ENCODE results near the gene ANGPTL5.
"Not testable (repeated sequence)": the region's sequence is repeated elsewhere in the genome, so short reads cannot be mapped to it uniquely, and the experiment has no call there.

Gene ANGPTL5

GRCh38 chr11:101916422-101916821 is at the start of gene ANGPTL5:
TSS of gene ANGPTL5 (minus strand) at chr11:101916522. CDS start at chr11:101907909, 8,613 bp downstream.
- DNase-seq (ENCODE audit: low read depth in 2 of 2), result no peak

DNA sequence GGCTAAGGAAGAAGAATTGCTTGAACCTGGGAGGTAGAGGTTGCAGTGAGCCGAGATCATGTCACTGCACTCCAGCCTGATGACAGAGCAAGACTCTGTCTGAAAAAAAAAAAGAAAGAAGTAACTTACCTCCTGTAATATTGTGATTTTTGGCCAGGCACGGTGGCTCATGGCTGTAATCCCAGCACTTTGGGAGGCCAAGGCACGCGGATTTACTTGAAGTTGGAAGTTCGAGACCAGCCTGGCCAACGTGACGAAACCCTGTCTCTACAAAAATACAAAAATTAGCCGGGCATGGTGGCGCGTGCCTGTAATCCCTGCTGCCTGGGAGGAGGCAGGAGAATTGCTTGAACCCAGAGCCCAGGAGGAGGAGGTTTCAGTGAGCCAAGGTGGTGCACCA is 47.9 kb upstream of the ANGPTL5 start:
- DNase-seq (ENCODE audit: low read depth in 2 of 2), result not testable (repeated sequence)

- no peak for DNase-seq (ENCODE audit: low read depth in 2 of 2)
Observed at GRCh38 chr11:101960231-101960630, 43.9 kb upstream of the ANGPTL5 start.

GRCh38 chr11:101955701-101956100 is 39.4 kb upstream of the ANGPTL5 start:
- no peak for DNase-seq (ENCODE audit: low read depth in 2 of 2)

- DNase-seq (ENCODE audit: low read depth in 2 of 2), result no peak
Observed at GRCh38 chr11:101955278-101955677, 39.0 kb upstream of the ANGPTL5 start.

GRCh38 chr11:101949680-101950220 is 33.4 kb upstream of the ANGPTL5 start:
- DNase-seq (ENCODE audit: low read depth in 2 of 2), result no peak

- no peak for DNase-seq (ENCODE audit: low read depth in 2 of 2)
Observed at GRCh38 chr11:101945448-101945847, 29.1 kb upstream of the ANGPTL5 start.

DNA sequence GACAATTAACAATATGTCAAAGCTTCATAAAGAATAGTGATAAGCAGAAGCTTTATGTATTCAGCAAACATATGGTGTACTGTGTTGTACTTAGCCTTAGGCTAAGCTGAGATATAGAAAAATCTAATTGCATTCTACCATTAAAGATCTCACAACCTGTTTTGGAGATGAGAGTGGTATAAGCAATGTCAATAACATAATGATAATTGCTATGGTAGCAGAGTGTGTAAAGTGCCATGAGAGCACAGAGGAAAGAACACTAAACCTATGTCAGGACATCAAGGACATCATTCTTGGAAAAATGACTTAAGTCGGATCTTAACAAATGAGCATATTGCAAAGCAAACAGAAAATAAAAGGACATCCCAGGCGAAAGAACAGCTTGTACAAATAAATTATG is 28.6 kb upstream of the ANGPTL5 start:
- no peak for DNase-seq (ENCODE audit: low read depth in 2 of 2)

DNA sequence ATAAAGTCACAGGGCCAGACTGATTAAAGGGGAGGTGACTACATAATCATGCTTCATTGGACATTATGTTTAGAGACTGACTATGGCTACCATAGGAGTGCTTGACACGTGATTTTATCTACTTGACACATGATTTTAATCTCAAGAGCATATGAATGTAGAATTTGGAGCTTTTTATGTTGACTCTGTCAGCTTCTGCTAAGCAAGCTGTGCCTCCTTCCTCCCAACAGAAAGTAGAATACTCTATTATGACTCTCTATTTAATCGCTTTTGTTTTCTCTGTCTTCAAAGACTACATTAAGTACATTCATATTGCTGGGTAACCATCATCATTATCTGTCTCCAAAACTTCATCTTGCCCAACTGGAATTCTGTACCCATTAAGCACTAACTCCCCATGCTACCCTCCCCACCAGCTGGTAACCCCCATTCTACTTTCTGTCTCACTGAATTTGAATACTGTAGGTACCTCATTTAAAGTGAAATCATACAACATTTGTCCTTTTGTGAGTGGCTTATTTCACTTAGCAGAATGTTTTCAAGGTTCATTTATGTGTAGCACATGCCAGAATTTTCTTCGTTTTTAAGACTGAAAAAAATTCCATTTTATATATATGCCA is 24.7 kb upstream of the ANGPTL5 start:
- no peak for DNase-seq (ENCODE audit: low read depth in 2 of 2)

GRCh38 chr11:101931692-101932091 is 15.4 kb upstream of the ANGPTL5 start:
- no peak for DNase-seq (ENCODE audit: low read depth in 2 of 2)

DNA sequence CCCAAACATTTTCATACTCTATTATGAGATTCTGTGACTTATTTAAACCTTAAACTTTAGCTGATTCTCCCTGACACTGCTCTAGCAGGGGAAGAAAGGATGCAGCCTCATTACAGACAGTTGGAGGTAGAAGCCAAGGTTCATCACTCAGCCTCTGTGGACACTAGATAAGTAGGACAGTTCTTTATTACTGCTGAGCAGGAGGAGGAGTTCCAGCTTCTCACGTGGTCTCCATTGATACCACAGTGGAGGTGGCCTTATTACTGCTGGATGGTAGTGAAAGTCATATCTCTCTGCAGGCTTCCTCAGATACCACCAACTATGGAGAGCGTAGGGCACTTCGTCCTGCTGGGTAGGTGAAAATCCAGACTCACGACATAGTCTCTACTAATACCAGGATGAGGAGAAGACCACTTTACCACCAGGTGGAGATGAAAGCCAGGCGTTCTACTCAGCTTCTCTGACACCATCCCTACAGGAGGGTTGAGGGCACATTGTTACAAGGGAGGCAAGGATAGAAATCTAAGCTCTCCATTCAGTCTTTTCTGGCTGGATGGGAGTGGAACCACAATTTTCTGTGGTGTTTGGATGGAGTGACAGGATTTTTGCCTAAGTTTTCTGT is 13.1 kb upstream of the ANGPTL5 start:
- DNase-seq (ENCODE audit: low read depth in 2 of 2), result no peak

DNA sequence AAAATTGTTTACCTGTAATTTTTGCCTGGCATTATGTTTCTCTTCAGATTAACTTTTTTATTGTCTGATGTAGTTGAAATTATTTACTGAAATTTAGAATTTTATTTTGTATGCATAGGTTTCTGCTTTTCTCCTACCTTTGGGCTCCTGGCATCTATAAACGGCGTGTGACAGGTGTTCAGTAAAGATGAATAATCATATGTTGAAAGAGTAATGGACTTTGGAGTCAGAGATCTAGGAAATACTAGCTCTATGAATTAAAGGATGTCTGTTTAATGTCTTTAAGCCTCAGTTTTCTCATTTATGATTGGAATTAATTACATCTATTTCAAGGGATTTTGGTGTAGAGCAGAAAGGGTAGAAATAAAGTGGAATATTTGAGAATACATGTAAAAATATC is 7.2 kb upstream of the ANGPTL5 start:
- no peak for DNase-seq (ENCODE audit: low read depth in 2 of 2)

DNA sequence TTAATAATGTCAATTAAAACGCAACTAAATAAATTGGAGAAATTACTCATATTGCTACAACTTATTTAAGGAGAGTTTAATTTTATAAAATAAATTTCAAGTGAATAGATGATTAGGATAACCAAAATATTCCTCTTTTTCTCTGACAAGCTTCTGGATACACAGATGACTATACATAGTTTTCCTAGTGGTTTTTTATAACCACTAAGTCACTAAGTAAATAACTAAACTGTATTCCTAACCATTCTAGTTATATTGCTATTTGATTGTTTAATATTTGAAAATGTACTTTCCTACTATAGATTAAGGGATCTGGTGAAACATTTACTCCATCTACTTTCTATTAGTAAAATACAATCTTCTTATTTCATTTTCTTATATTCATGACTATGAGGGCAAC is 4.7 kb upstream of the ANGPTL5 start:
- no peak for DNase-seq (ENCODE audit: low read depth in 2 of 2)

DNA sequence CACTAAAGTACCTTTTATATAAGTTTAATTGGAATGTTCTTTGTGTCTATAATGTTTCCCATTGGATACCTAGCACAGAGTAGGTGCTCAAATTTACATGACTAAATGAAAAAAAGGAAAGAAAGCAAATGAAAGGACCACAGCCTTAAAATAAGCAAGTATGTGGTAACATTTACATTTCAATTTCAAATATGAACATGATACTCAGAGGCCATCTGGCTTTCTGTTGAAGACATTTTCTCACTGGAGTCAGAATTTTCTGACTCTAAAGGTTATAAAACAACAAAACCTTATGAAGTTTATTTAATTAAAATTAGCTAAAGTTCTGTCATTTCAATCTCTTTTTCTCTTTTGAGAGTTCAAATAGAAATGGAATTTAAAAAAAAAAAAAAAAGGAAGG is 904 bp upstream of the ANGPTL5 start:
- no peak for DNase-seq (ENCODE audit: low read depth in 2 of 2)

DNA sequence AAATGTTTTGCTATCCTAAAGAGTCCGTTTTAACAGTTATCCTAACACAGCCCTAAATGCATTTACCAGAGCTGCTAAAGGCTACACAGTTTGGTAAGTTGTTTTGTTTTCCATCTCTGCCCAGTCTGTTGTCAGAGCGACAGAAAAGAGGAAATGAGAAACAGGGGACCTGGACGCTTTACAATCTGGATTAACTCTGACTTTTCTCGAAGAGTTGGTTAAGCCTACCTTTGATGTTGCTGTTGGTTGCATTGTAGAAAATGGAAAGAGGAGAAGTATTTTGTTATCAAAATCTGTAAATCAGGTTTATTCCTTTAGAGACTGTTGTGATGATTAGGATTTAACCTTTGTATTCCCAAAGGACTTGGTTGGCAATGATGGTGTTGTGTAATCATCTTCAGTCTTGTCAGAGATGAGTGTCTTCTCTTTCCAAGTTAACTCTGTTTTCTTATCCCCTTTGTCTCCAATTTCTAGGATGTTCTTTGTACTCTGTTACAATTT is 481 bp downstream of the ANGPTL5 start:
- no peak for DNase-seq (ENCODE audit: low read depth in 2 of 2)

DNA sequence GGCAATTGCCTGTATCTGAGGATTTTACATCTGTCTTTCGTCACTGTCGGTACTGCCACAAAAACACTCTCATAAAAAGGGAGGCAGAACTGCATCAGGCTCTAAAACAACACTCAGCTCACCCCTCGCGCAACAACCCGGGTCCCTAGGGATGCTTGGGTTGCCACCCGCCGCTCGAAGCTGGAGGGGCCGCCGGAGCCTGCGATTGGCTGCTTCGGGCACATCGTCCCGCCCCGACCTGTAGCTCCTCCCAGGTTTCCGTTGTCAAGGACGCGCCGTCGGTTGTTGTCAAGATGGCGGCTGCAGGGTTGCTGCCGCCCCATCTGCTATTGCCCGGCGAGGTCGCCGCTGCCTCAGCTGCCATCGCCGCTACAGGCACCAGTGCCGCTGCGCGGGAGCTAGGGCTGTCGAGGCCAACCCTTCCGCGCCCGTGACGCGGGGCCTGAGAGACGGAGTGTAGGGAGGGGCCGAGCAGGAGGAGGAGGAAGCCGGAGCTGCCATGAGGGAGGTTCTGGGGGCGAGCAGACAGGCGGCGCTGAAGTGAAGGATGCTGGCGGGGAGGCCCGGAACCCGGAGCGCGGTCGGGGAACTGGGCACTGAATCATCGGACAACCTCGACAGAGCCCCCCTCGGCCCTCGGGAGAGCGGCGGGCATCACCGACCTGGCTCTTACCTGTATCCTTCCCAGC is 1.4 kb downstream of the ANGPTL5 start, which contains the start of gene CEP126:
Gene CEP126 (plus strand): TSS at position 273 of the 689 bp plus-strand sequence. CDS start 275 bp downstream, at position 548.
- DNase-seq (ENCODE audit: low read depth in 2 of 2), result peak; percentile 83 to 87

GRCh38 chr11:101914341-101914737 is 2.0 kb downstream of the ANGPTL5 start:
- no peak for DNase-seq (ENCODE audit: low read depth in 2 of 2)

GRCh38 chr11:101913656-101914055 is 2.7 kb downstream of the ANGPTL5 start:
- DNase-seq (ENCODE audit: low read depth in 2 of 2), result no peak

DNA sequence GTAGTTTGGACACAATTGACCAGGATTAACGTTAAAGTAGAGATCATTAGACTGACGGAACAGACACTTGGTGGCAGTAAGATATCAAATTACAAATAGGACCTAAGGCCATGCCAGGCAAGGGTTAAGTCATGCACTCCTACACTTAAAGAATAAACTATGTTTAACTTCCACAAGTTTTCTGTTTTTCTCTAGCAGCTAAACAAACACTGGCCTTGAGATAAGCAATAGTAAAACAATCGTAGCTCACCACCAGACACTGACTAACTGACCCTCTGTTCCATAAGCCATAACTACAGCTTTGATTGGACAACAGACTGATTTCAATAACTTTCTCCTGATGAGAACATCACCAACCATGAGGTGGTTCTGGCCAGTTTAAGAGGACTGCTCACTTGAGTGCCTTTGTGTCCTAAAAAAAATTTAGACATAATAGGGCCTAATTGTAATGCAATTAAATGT is 3.5 kb downstream of the ANGPTL5 start:
- no peak for DNase-seq (ENCODE audit: low read depth in 2 of 2)

DNA sequence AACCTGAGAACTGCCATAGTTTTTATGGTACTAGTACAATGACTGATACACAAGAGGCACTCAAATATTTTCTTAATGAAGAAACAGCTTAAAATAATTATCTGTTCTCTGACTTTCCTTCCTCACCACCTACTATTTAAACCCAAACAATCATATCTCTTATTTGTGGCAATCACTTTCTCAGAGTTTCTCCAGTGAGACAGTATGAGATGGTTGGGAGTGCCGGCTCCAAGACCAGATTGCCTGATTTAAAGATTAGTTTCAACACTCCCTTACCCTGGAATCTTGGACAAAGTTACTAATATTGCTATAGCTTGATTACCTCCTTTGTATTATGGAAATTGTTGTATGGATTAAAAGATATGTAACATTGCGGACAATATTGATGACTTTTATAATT is 7.2 kb downstream of the ANGPTL5 start:
- DNase-seq (ENCODE audit: low read depth in 2 of 2), result no peak

DNA sequence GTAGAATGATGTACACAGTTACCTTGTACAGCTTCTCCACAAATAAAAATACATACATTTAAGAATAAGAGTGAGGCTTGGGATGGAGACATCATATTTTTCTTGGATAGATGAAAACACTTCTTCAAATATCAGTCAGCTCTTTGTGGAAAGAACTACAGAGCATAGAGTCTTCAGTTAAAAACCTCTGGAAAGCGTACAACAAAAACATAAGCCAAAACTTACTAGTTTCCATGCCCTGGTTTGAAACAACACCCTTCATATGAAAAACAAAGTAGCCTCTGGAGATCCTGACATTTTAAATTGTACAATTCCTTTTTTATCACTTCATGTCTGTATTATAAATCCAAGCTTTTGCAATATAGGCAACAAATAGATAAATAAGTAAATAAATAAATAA is 8.5 kb downstream of the ANGPTL5 start:
- no peak for DNase-seq (ENCODE audit: low read depth in 2 of 2)

- no peak for DNase-seq (ENCODE audit: low read depth in 2 of 2)
Observed at GRCh38 chr11:101894505-101894904, 21.8 kb downstream of the ANGPTL5 start.
